H9 (cell line): Measurements from ENCODE around the gene PRPF6. TPM values are rescaled to one million over a fixed set of nuclear protein-coding genes. Genes with fewer than 3 reads are reported as not detected.

ENCODE experiments used
- DNase-seq: peaks from one replicate; pipeline ENCODE4 v3.0.0-alpha.2; 2017
- H2AFZ ChIP-seq: one replicate; pipeline ENCODE4 v1.6.1; 2013; ENCODE audit warnings: mild to moderate bottlenecking, low read length, control low read depth, moderate library complexity
- H2AK5ac ChIP-seq: 2 replicates; pipeline ENCODE4 v1.6.1; 2013; ENCODE audit warnings: low read length, control low read depth, mixed read lengths; ENCODE audit not compliant: insufficient read length
- H2BK120ac ChIP-seq: one replicate; pipeline ENCODE4 v1.6.1; 2013; ENCODE audit warnings: low read depth, mild to moderate bottlenecking, low read length, control low read depth, inconsistent platforms; ENCODE audit not compliant: poor library complexity, severe bottlenecking
- H2BK12ac ChIP-seq: 2 replicates; pipeline ENCODE4 v1.6.1; 2013; ENCODE audit warnings: low read length, control low read depth, mixed read lengths, low read depth; ENCODE audit not compliant: insufficient read length
- H2BK15ac ChIP-seq: 2 replicates; pipeline ENCODE4 v1.6.1; 2013; ENCODE audit warnings: low read depth, low read length, control low read depth
- H2BK20ac ChIP-seq: one replicate; pipeline ENCODE4 v1.6.1; 2013; ENCODE audit warnings: low read depth, mild to moderate bottlenecking, low read length, control low read depth, inconsistent platforms; ENCODE audit not compliant: poor library complexity, severe bottlenecking
- H2BK5ac ChIP-seq: 2 replicates; pipeline ENCODE4 v1.6.1; 2013; ENCODE audit warnings: low read length, control low read depth, mixed read lengths; ENCODE audit not compliant: insufficient read length
- H3K14ac ChIP-seq: 2 replicates; pipeline ENCODE4 v1.6.1; 2013; ENCODE audit warnings: low read length, control low read depth; ENCODE audit not compliant: insufficient read depth
- H3K18ac ChIP-seq: 2 replicates; pipeline ENCODE4 v1.6.1; 2013; ENCODE audit warnings: low read depth, mild to moderate bottlenecking, mixed read lengths, low read length, control low read depth; ENCODE audit not compliant: insufficient read length
- H3K23ac ChIP-seq: 2 replicates; pipeline ENCODE4 v1.6.1; 2013; ENCODE audit warnings: low read length, control low read depth, mixed read lengths, low read depth; ENCODE audit not compliant: insufficient read length
- H3K23me2 ChIP-seq: 2 replicates; pipeline ENCODE4 v1.6.1; 2013; ENCODE audit warnings: low read depth, mild to moderate bottlenecking, mixed read lengths, low read length, control low read depth; ENCODE audit not compliant: insufficient read length, poor library complexity, severe bottlenecking
- H3K27ac ChIP-seq: 2 replicates; pipeline ENCODE4 v1.5.1; 2013; ENCODE audit warnings: low read length, control low read depth, mixed read lengths, low read depth; ENCODE audit not compliant: insufficient read length
- H3K27me3 ChIP-seq: 2 replicates; pipeline ENCODE4 v1.6.1; 2013; ENCODE audit warnings: low read length, control low read depth, inconsistent platforms; ENCODE audit not compliant: insufficient read depth
- H3K4ac ChIP-seq: 2 replicates; pipeline ENCODE4 v1.6.1; 2013; ENCODE audit warnings: low read depth, mild to moderate bottlenecking, control low read depth, inconsistent platforms, low read length, moderate library complexity
- H3K4me1 ChIP-seq: 2 replicates; pipeline ENCODE4 v1.6.1; 2013; ENCODE audit warnings: low read length, control low read depth, inconsistent platforms; ENCODE audit not compliant: insufficient read depth
- H3K4me2 ChIP-seq: 2 replicates; pipeline ENCODE4 v1.6.1; 2013; ENCODE audit warnings: low read length, control low read depth, mixed read lengths; ENCODE audit not compliant: insufficient read length, insufficient read depth
- H3K56ac ChIP-seq: 2 replicates; pipeline ENCODE4 v1.6.1; 2013; ENCODE audit warnings: low read depth, mild to moderate bottlenecking, mixed read lengths, low read length, control low read depth; ENCODE audit not compliant: insufficient read length
- H3K79me1 ChIP-seq: 2 replicates; pipeline ENCODE4 v1.6.1; 2013; ENCODE audit warnings: low read depth, mild to moderate bottlenecking, moderate library complexity, low read length, control low read depth, inconsistent platforms; ENCODE audit not compliant: insufficient read depth, poor library complexity, severe bottlenecking
- H3K79me2 ChIP-seq: 2 replicates; pipeline ENCODE4 v1.6.1; 2013; ENCODE audit warnings: low read length, control low read depth, inconsistent platforms; ENCODE audit not compliant: insufficient read depth
- H3K9ac ChIP-seq: 2 replicates; pipeline ENCODE4 v1.6.1; 2013; ENCODE audit warnings: low read length, control low read depth, mixed read lengths; ENCODE audit not compliant: insufficient read length; ENCODE audit errors: extremely low read depth
- H3K9me3 ChIP-seq: one replicate; pipeline ENCODE4 v1.6.1; 2013; ENCODE audit warnings: low read depth, low read length, inconsistent platforms; ENCODE audit not compliant: control insufficient read depth
- H3T11ph ChIP-seq: one replicate; pipeline ENCODE4 v1.6.1; 2013; ENCODE audit warnings: mild to moderate bottlenecking, low read length, control low read depth, inconsistent platforms
- H4K20me1 ChIP-seq: one replicate; pipeline ENCODE4 v1.6.1; 2013; ENCODE audit not compliant: control insufficient read depth, insufficient read length, insufficient read depth
- H4K5ac ChIP-seq: 2 replicates; pipeline ENCODE4 v1.6.1; 2013; ENCODE audit warnings: low read depth, mild to moderate bottlenecking, mixed read lengths, low read length, control low read depth; ENCODE audit not compliant: insufficient read length
- H4K8ac ChIP-seq: replicated peaks from 2 replicates; pipeline ENCODE4 v1.6.1; 2013; ENCODE audit warnings: low read length, control low read depth, mixed read lengths, low read depth; ENCODE audit not compliant: insufficient read length
- H4K91ac ChIP-seq: 2 replicates; pipeline ENCODE4 v1.6.1; 2013; ENCODE audit warnings: low read depth, mild to moderate bottlenecking, moderate library complexity, mixed read lengths, low read length, control low read depth; ENCODE audit not compliant: insufficient read length
- H3K27ac Mint-ChIP-seq, 3 experiments: 2 replicates in 2 of 3; 3 replicates in 1 of 3; pipeline ENCODE4 v1.8.0; 2020 to 2021; ENCODE audit warnings: mixed read lengths in 3 of 3, mild to moderate bottlenecking in 1 of 3, moderate library complexity in 1 of 3
- H3K27me3 Mint-ChIP-seq: 2 replicates; pipeline ENCODE4 v1.8.0; 2021; ENCODE audit warnings: low read depth, mild to moderate bottlenecking, moderate library complexity, mixed read lengths
- H3K36me3 Mint-ChIP-seq, 3 experiments: 2 replicates in 2 of 3; 3 replicates in 1 of 3; pipeline ENCODE4 v1.8.0; 2020 to 2021; ENCODE audit warnings: low read depth in 3 of 3, mixed read lengths in 3 of 3; ENCODE audit not compliant: insufficient read depth in 1 of 3
- H3K4me1 Mint-ChIP-seq, 2 experiments: 2 replicates each; pipeline ENCODE4 v1.8.0; 2020; ENCODE audit warnings: mixed read lengths in 2 of 2
- H3K4me3 Mint-ChIP-seq, 2 experiments: 2 replicates in 1 of 2; 3 replicates in 1 of 2; pipeline ENCODE4 v1.8.0; 2020 to 2021; ENCODE audit warnings: mild to moderate bottlenecking in 2 of 2, mixed read lengths in 2 of 2, moderate library complexity in 1 of 2
- H3K9me3 Mint-ChIP-seq, 2 experiments: 2 replicates in 1 of 2; 3 replicates in 1 of 2; pipeline ENCODE4 v1.8.0; 2020; ENCODE audit warnings: mild to moderate bottlenecking in 2 of 2, mixed read lengths in 2 of 2, moderate library complexity in 1 of 2
- WGBS: extraction: QIAGEN DNeasy Blood & Tissue Kit; methylation state at CpG from one replicate; pipeline ENCODE4 v1.1.7; 2013; ENCODE audit warnings: missing lambda C conversion rate, low lambda C conversion rate, mixed read lengths; ENCODE audit not compliant: insufficient read length; ENCODE audit errors: extremely low coverage; 5-methylcytosine and 5-hydroxymethylcytosine counted together
- total RNA-seq: library from RNA; stranded (reverse); gene quantifications from 2 replicates; pipeline ENCODE4 v1.2.1, GENCODE V29; 2021
- TF ChIP-seq, protein P1 (sequence below): fragments of 200-600 bp; sonication (generic); conservative IDR thresholded peaks from 3 replicates; pipeline ENCODE4 v1.8.0; 2021; ENCODE audit warnings: antibody characterized with exemption, mild to moderate bottlenecking

The PRPF6 gene
- total RNA-seq, 1 experiment from 2014 or later, result 87.9 TPM

DNA sequence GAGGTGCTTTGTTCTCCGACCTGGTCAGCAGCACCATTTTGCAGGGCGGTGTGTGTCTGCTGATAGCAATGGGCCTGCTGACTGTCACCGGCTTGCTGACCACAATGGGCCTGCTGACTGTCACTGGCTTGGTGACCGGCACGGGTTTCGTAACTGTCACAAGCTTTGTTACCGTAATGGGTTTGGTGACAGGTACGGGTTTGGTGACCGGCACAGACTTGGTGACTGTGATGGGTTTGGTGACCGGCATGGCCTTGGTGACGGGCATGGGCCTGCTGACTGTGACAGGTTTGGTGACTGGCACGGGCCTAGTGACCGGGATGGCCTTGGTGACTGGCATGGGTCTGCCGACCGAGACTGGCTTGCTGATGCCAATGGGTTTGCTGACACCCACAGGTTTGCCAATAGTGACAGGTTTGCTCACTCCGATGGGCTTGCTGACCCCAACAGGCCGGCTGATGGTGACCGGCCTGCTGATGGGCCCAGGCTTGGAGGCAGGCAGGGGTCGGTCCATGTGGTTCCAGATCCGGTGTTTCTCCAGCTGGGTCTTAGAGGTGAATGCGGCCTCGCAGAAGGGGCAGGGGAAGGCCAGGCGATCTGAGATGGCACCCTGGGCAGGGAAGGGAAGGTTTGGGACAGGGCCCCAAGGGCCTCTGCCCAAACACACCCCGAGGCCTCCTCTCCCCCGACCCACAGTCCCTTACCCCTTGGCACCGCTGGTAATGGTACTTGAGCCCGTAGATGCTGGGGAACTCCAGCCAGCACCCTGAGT is 14.6 kb upstream of the PRPF6 start:
- no peak overlapping the region for H2BK120ac ChIP-seq
- no peak for DNase-seq
- H2BK20ac ChIP-seq, result no peak overlapping the region
- no peak overlapping the region for H3K18ac ChIP-seq
- Mint-ChIP-seq H3K27ac (no peak overlapping the region), H3K27me3 (peaks cover 8% of the 10 kb centered on the region), H3K4me3 (no peak overlapping the region), H3K4me1 (peaks cover 5 to 10% of the 10 kb centered on the region in 2 experiments; a peak in 3 of 4 replicates), H3K36me3 (peaks cover 15 to 56% (median 46%) of the 10 kb centered on the region in 3 experiments; a peak in 6 of 7 replicates), H3K9me3 (peaks cover 2 to 10% of the 10 kb centered on the region in 2 experiments; a peak in 3 of 5 replicates)
- H3K79me1 ChIP-seq, result no peaks in the 10 kb centered on the region
- no peak overlapping the region for H3K4ac ChIP-seq
- H2AK5ac ChIP-seq, result no peak overlapping the region
- no peak overlapping the region for H2BK15ac ChIP-seq
- no peaks in the 10 kb centered on the region; the same call in 1 of the 2 replicates for H3K4me1 ChIP-seq
- no peak overlapping the region for H3K9ac ChIP-seq
- H3K27me3 ChIP-seq, result no peaks in the 10 kb centered on the region; the same call in 1 of the 2 replicates
- H4K5ac ChIP-seq, result no peak overlapping the region
- no peak overlapping the region for H3K27ac ChIP-seq
- WGBS, result no CpG with 5 or more reads among the region's 27 CpGs
- no peak overlapping the region for H3K23ac ChIP-seq
- H3K9me3 ChIP-seq, result peaks cover 40% of the 10 kb centered on the region
- no peaks in the 10 kb centered on the region for H3K79me2 ChIP-seq
- H3T11ph ChIP-seq, result no peak overlapping the region
- H3K23me2 ChIP-seq, result peaks cover 11% of the 10 kb centered on the region
- H2BK5ac ChIP-seq, result no peak overlapping the region
- TF ChIP-seq, protein P1, sequence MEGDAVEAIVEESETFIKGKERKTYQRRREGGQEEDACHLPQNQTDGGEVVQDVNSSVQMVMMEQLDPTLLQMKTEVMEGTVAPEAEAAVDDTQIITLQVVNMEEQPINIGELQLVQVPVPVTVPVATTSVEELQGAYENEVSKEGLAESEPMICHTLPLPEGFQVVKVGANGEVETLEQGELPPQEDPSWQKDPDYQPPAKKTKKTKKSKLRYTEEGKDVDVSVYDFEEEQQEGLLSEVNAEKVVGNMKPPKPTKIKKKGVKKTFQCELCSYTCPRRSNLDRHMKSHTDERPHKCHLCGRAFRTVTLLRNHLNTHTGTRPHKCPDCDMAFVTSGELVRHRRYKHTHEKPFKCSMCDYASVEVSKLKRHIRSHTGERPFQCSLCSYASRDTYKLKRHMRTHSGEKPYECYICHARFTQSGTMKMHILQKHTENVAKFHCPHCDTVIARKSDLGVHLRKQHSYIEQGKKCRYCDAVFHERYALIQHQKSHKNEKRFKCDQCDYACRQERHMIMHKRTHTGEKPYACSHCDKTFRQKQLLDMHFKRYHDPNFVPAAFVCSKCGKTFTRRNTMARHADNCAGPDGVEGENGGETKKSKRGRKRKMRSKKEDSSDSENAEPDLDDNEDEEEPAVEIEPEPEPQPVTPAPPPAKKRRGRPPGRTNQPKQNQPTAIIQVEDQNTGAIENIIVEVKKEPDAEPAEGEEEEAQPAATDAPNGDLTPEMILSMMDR, result no peak
- H3K4me2 ChIP-seq, result no peak overlapping the region
- H3K56ac ChIP-seq, result no peak overlapping the region
- no peaks in the 10 kb centered on the region for H4K20me1 ChIP-seq
- H3K14ac ChIP-seq, result no peak overlapping the region
- no peak overlapping the region for H4K91ac ChIP-seq
- no peak overlapping the region for H4K8ac ChIP-seq
- no peak overlapping the region for H2BK12ac ChIP-seq
- no peak overlapping the region for H2AFZ ChIP-seq
